ENCODE data around the gene FIBP. TPM values are rescaled to one million over a fixed set of nuclear protein-coding genes. Genes with fewer than 3 reads are reported as not detected.

Gene FIBP
- total and polyA plus RNA-seq, 2 of the 8 experiments (the other 6 are each of a cell fraction or from before 2014, with no cell fraction given): 74.3 to 173 TPM

- TF ChIP-seq YY1 (IDR thresholded peaks at IDR 0.05; ENCODE audit: low read depth, low read length) (no peak), RXRA (IDR thresholded peaks at IDR 0.05; ENCODE audit: insufficient read depth, low read depth, low read length) (no peak), BCL11A (IDR thresholded peaks at IDR 0.05; ENCODE audit: low read depth in 2 of 2, low read length in 2 of 2) (no peak), CBX5 (IDR thresholded peaks at IDR 0.05; ENCODE audit: low read depth, low read length) (no peak), TAF1 (IDR thresholded peaks at IDR 0.05; ENCODE audit: low read depth, low read length) (no peak), KDM4A (IDR thresholded peaks at IDR 0.05; ENCODE audit: low read depth, low read length, severe bottlenecking) (peak; percentile 33), TAF7 (optimal IDR thresholded peaks at IDR 0.05; ENCODE audit: borderline replicate concordance, low read depth, low read length) (no peak), SP4 (IDR thresholded peaks at IDR 0.05; ENCODE audit: low read length) (no peak), SRF (IDR thresholded peaks at IDR 0.05; ENCODE audit: low read depth, low read length) (no peak), JUND (IDR thresholded peaks at IDR 0.05; ENCODE audit: low read length) (no peak), NRF1 (IDR thresholded peaks at IDR 0.05; ENCODE audit: low read depth, low read length) (no peak), E2F6 (IDR thresholded peaks at IDR 0.05) (peak; percentile 41; the same call in 1 of the 2 replicates), HDAC6 (IDR thresholded peaks at IDR 0.05; ENCODE audit: low read depth, low read length) (no peak), EP300 (IDR thresholded peaks at IDR 0.05; ENCODE audit: borderline replicate concordance in 1 of 2, low read depth in 2 of 2, low read length in 2 of 2) (peak in 1 of 2 experiments; percentile 89; a peak in 1 of 3 replicates), SIRT6 (IDR thresholded peaks at IDR 0.05; ENCODE audit: low read length) (no peak), MAFK (IDR thresholded peaks at IDR 0.05; ENCODE audit: low read depth, low read length) (no peak), TBP (IDR thresholded peaks at IDR 0.05; ENCODE audit: low read depth, low read length) (no peak), EGR1 (IDR thresholded peaks at IDR 0.05; ENCODE audit: borderline replicate concordance, low read depth, low read length) (no peak), JUN (IDR thresholded peaks at IDR 0.05; ENCODE audit: low read depth, low read length) (no peak), SP2 (IDR thresholded peaks at IDR 0.05; ENCODE audit: low read length) (no peak), PHF8 (conservative IDR thresholded peaks at IDR 0.05; ENCODE audit: low read depth, low read length) (no peak), CHD1 (IDR thresholded peaks at IDR 0.05; ENCODE audit: low read depth, low read length) (no peak)
- TF ChIP-seq, protein P1, sequence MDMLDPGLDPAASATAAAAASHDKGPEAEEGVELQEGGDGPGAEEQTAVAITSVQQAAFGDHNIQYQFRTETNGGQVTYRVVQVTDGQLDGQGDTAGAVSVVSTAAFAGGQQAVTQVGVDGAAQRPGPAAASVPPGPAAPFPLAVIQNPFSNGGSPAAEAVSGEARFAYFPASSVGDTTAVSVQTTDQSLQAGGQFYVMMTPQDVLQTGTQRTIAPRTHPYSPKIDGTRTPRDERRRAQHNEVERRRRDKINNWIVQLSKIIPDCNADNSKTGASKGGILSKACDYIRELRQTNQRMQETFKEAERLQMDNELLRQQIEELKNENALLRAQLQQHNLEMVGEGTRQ (IDR thresholded peaks at IDR 0.05; ENCODE audit: low read length): no peak
Measured at GRCh38 chr11:65857500-65857852, 30.8 kb downstream of the FIBP start (continued).
